Esophagus muscularis mucosa (tissue), 3 donors: Measurements from ENCODE around the gene HHEX.

Source experiments
- CTCF ChIP-seq, 3 experiments: fragments of 200-600 bp in 2 of 3; fragments of 450-650 bp in 1 of 3; sonication (generic) in 2 of 3; IDR thresholded peaks; one replicate each; pipeline ENCODE4 v1.5.1; 2017 to 2019; ENCODE audit warnings: antibody characterized with exemption in 3 of 3, mild to moderate bottlenecking in 2 of 3, moderate library complexity in 1 of 3
- POLR2AphosphoS5 ChIP-seq, 2 donors: sonication (generic); formaldehyde crosslinking; IDR thresholded peaks; one replicate each; pipeline ENCODE4 v1.6.1; 2017; ENCODE audit warnings: antibody characterized with exemption in 2 of 2

- TF ChIP-seq POLR2AphosphoS5 (IDR thresholded peaks at IDR 0.05) = no peak
- no peak for TF ChIP-seq CTCF (IDR thresholded peaks at IDR 0.05)
These were observed 49.6 kb upstream of the HHEX start for GRCh38 chr10:92640107-92640506.
